Hepatocyte (in vitro differentiated cells): Measurements from ENCODE around the gene NFAT5. TPM values are rescaled to one million over a fixed set of nuclear protein-coding genes. Genes with fewer than 3 reads are reported as not detected.
"Not testable (repeated sequence)": the region's sequence is repeated elsewhere in the genome, so short reads cannot be mapped to it uniquely, and the experiment has no call there.

Experiments used
- DNase-seq: peaks from one replicate; pipeline ENCODE4 v3.0.0-alpha.2; 2016; ENCODE audit warnings: low spot score
- H2AFZ ChIP-seq: fragments of 200-600 bp; sonication (generic); 2 replicates; pipeline ENCODE4 v1.6.0; 2016; ENCODE audit warnings: antibody characterized with exemption, mild to moderate bottlenecking
- H3K27ac ChIP-seq: fragments of 200-600 bp; sonication (generic); 2 replicates; pipeline ENCODE4 v1.5.1; 2016; ENCODE audit warnings: mild to moderate bottlenecking
- H3K27me3 ChIP-seq: fragments of 200-600 bp; sonication (generic); 2 replicates; pipeline ENCODE4 v1.6.1; 2016
- H3K36me3 ChIP-seq: fragments of 200-600 bp; sonication (generic); replicated peaks from 2 replicates; pipeline ENCODE4 v1.5.1; 2016; ENCODE audit warnings: low read depth; ENCODE audit not compliant: insufficient read depth
- H3K4me1 ChIP-seq: fragments of 200-600 bp; sonication (generic); 2 replicates; pipeline ENCODE4 v1.5.1; 2016; ENCODE audit warnings: mild to moderate bottlenecking, moderate library complexity; ENCODE audit not compliant: insufficient read depth
- H3K4me2 ChIP-seq: fragments of 200-600 bp; sonication (generic); 2 replicates; pipeline ENCODE4 v1.6.0; 2016
- H3K4me3 ChIP-seq: fragments of 200-600 bp; sonication (generic); 2 replicates; pipeline ENCODE4 v1.5.1; 2016; ENCODE audit warnings: mild to moderate bottlenecking
- H3K79me2 ChIP-seq: fragments of 200-600 bp; sonication (generic); 2 replicates; pipeline ENCODE4 v1.6.0; 2017; ENCODE audit warnings: mild to moderate bottlenecking
- H3K9me2 ChIP-seq: fragments of 200-600 bp; sonication (generic); replicated peaks from 2 replicates; pipeline ENCODE4 v1.6.0; 2017; ENCODE audit warnings: mild to moderate bottlenecking; ENCODE audit not compliant: insufficient read depth
- H3K9me3 ChIP-seq: fragments of 200-600 bp; sonication (generic); 2 replicates; pipeline ENCODE4 v1.5.1; 2016; ENCODE audit warnings: low read depth, mild to moderate bottlenecking
- H4K20me1 ChIP-seq: fragments of 200-600 bp; sonication (generic); 2 replicates; pipeline ENCODE4 v1.6.0; 2016; ENCODE audit warnings: mild to moderate bottlenecking; ENCODE audit not compliant: insufficient read depth, poor library complexity, severe bottlenecking
- CTCF ChIP-seq: fragments of 200-600 bp; sonication (generic); IDR thresholded peaks from 2 replicates; pipeline ENCODE4 v1.5.1; 2016; ENCODE audit warnings: antibody characterized with exemption, mild to moderate bottlenecking; ENCODE audit not compliant: poor library complexity
- EZH2 ChIP-seq: fragments of 200-600 bp; sonication (generic); IDR thresholded peaks from 2 replicates; pipeline ENCODE4 v1.6.1; 2016; ENCODE audit warnings: antibody characterized with exemption, mild to moderate bottlenecking, borderline replicate concordance
- EZH2phosphoT487 ChIP-seq: fragments of 200-600 bp; sonication (generic); IDR thresholded peaks from one replicate; pipeline ENCODE4 v1.6.1; 2018; ENCODE audit warnings: antibody characterized with exemption, mild to moderate bottlenecking, low read depth, moderate library complexity; ENCODE audit not compliant: unreplicated experiment, severe bottlenecking
- WGBS: methylation state at CpG from one replicate; pipeline ENCODE4 v1.1.6; 2016; ENCODE audit warnings: low lambda C conversion rate; ENCODE audit errors: missing lambda C conversion rate; 5-methylcytosine and 5-hydroxymethylcytosine counted together
- polyA plus RNA-seq: library from polyadenylated mRNA; unstranded; fragments of >200 nt; fragmentation: Nextera tagmentation; extraction: Ambion mirVana; gene quantifications from 2 replicates; pipeline ENCODE4 v1.2.1, GENCODE V29; 2016
- total RNA-seq: library from RNA; depleted of rRNA; stranded (reverse); fragments of >200 nt; gene quantifications from 2 replicates; pipeline ENCODE4 v1.2.3, GENCODE V29; 2014

Gene NFAT5, protein sequence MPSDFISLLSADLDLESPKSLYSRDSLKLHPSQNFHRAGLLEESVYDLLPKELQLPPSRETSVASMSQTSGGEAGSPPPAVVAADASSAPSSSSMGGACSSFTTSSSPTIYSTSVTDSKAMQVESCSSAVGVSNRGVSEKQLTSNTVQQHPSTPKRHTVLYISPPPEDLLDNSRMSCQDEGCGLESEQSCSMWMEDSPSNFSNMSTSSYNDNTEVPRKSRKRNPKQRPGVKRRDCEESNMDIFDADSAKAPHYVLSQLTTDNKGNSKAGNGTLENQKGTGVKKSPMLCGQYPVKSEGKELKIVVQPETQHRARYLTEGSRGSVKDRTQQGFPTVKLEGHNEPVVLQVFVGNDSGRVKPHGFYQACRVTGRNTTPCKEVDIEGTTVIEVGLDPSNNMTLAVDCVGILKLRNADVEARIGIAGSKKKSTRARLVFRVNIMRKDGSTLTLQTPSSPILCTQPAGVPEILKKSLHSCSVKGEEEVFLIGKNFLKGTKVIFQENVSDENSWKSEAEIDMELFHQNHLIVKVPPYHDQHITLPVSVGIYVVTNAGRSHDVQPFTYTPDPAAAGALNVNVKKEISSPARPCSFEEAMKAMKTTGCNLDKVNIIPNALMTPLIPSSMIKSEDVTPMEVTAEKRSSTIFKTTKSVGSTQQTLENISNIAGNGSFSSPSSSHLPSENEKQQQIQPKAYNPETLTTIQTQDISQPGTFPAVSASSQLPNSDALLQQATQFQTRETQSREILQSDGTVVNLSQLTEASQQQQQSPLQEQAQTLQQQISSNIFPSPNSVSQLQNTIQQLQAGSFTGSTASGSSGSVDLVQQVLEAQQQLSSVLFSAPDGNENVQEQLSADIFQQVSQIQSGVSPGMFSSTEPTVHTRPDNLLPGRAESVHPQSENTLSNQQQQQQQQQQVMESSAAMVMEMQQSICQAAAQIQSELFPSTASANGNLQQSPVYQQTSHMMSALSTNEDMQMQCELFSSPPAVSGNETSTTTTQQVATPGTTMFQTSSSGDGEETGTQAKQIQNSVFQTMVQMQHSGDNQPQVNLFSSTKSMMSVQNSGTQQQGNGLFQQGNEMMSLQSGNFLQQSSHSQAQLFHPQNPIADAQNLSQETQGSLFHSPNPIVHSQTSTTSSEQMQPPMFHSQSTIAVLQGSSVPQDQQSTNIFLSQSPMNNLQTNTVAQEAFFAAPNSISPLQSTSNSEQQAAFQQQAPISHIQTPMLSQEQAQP (N-terminal part only)
- total RNA-seq (30.7 and 37.7 TPM in 2 replicates), polyA plus RNA-seq (8.6 and 9.2 TPM in 2 replicates)

DNA sequence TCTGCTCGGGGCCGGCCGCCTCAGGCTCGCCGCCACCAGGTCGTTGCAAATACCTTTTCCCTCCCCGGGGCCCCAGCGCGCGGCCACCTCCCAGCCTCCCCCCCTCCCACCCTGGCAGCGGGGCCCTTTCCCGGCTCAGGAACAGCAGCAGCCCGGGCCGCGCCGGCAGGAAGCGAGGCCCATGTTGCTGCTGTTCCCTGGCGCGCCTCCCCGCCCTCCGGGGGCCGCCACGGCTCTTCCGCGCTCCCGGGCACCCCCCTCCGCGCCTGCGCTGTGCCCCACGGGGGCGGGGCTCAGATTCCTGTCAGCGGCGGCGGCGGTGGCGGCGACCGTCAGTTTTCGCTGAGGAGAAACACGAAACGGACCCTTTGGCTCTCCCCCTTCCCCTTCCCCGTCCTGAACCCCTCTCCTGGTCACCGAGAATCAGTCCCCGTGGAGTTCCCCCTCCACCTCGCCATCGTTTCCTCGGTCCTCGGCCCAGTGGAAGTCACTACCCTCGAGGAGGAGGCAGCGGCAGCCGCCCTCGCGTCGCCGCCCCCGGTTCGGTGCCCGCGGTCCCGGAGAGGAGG is at the start of gene NFAT5:
TSS of gene NFAT5 (plus strand) at position 296 of the 569 bp plus-strand sequence. CDS start 336 bp downstream, outside the sequence.
- H4K20me1 ChIP-seq: peaks cover 38% of the 10 kb centered on the region
- peaks cover 27% of the 10 kb centered on the region for H3K4me1 ChIP-seq
- 0% methylated on average over 16 of the region's 60 CpGs for WGBS
- H2AFZ ChIP-seq: peak within 1 kb of the TSS; percentile 69
- H3K36me3 ChIP-seq: no peaks in the 10 kb centered on the region
- peak; percentile 96 for DNase-seq
- peaks cover 62% of the 10 kb centered on the region for H3K79me2 ChIP-seq
- H3K9me2 ChIP-seq: no peaks in the 10 kb centered on the region
- H3K9me3 ChIP-seq: no peaks in the 10 kb centered on the region
- H3K4me3 ChIP-seq: peak within 1 kb of the TSS; percentile 90
- H3K27ac ChIP-seq: peak within 1 kb of the TSS; percentile 99
- H3K27me3 ChIP-seq: no peaks in the 10 kb centered on the region
- H3K4me2 ChIP-seq: peak within 1 kb of the TSS; percentile 93
- TF ChIP-seq CTCF (peak; percentile 25), EZH2phosphoT487 (no peak), EZH2 (no peak)

DNA sequence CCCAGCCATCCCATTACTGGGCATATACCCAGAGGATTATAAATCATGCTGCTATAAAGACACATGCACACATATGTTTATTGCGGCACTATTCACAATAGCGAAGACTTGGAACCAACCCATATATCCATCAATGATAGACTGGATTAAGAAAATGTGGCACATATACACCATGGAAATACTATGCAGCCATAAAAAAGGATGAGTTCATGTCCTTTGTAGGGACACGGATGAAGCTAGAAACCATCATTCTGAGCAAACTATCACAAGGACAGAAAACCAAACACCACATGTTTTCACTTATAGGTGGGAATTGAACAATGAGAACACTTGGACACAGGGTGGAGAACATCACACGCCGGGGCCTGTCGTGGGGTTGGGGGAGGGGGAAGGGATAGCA is 47.9 kb upstream of the NFAT5 start:
- H4K20me1 ChIP-seq, H2AFZ ChIP-seq, H3K9me3 ChIP-seq, H3K36me3 ChIP-seq, H3K79me2 ChIP-seq, H3K27me3 ChIP-seq, H3K4me2 ChIP-seq, DNase-seq, H3K9me2 ChIP-seq, H3K4me3 ChIP-seq, H3K27ac ChIP-seq: not testable (repeated sequence)
- WGBS: 91% methylated on average over 6 of the region's 6 CpGs
- H3K4me1 ChIP-seq: peaks cover 11% of the 10 kb centered on the region

GRCh38 chr16:69520413-69520799 is 45.4 kb upstream of the NFAT5 start:
- H3K9me2 ChIP-seq: no peaks in the 10 kb centered on the region
- no peaks in the 10 kb centered on the region for H4K20me1 ChIP-seq
- no peak for TF ChIP-seq EZH2phosphoT487
- no peak for TF ChIP-seq CTCF
- no peak for TF ChIP-seq EZH2
- no peak overlapping the region for H3K27ac ChIP-seq
- no peak overlapping the region for H3K4me2 ChIP-seq
- H3K79me2 ChIP-seq: no peaks in the 10 kb centered on the region
- no peak overlapping the region for H3K4me3 ChIP-seq
- no peaks in the 10 kb centered on the region for H3K36me3 ChIP-seq
- H3K9me3 ChIP-seq: no peaks in the 10 kb centered on the region
- no peak for DNase-seq
- H2AFZ ChIP-seq: no peak overlapping the region
- peaks cover 11% of the 10 kb centered on the region for H3K4me1 ChIP-seq
- no peaks in the 10 kb centered on the region for H3K27me3 ChIP-seq
- WGBS: 96% methylated on average over 4 of the region's 4 CpGs
